GM12865 (cell line): ENCODE results near the gene BABAM2.

Experiments
- DNase-seq: peaks from one replicate; pipeline ENCODE4 v3.0.0; 2010; ENCODE audit warnings: low read depth
- H3K4me3 ChIP-seq: 2 replicates; pipeline ENCODE4 v1.5.1; 2011; ENCODE audit warnings: mild to moderate bottlenecking, low read depth, low read length, control low read depth
- TF ChIP-seq, protein P1 (sequence below): IDR thresholded peaks from 2 replicates; pipeline ENCODE4 v1.5.1; 2011; ENCODE audit warnings: low read length, control low read depth, low read depth, inconsistent platforms; ENCODE audit not compliant: insufficient read depth; ENCODE audit errors: missing control alignments

The BABAM2 gene

DNA sequence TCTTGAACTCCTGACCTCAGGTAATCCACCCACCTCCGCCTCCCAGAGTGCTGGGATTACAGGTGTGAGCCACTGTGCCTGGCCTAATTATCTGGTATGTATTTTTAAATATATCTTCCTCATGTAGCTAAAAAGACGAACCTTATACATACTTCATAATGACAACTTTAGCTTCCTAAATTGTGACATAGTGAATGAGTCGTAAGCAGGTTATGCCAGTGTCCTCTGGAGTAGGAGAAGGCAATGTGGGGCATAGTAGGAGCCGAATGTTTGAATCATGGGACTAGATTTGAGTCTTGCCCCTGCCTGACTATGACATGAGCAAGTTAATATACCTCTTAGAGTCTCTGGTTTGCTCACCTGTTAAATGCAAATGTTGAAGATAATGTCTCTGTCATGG lies 406.4 kb downstream of the BABAM2 start:
- TF ChIP-seq, protein P1, sequence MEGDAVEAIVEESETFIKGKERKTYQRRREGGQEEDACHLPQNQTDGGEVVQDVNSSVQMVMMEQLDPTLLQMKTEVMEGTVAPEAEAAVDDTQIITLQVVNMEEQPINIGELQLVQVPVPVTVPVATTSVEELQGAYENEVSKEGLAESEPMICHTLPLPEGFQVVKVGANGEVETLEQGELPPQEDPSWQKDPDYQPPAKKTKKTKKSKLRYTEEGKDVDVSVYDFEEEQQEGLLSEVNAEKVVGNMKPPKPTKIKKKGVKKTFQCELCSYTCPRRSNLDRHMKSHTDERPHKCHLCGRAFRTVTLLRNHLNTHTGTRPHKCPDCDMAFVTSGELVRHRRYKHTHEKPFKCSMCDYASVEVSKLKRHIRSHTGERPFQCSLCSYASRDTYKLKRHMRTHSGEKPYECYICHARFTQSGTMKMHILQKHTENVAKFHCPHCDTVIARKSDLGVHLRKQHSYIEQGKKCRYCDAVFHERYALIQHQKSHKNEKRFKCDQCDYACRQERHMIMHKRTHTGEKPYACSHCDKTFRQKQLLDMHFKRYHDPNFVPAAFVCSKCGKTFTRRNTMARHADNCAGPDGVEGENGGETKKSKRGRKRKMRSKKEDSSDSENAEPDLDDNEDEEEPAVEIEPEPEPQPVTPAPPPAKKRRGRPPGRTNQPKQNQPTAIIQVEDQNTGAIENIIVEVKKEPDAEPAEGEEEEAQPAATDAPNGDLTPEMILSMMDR, result no peak
- DNase-seq, result no peak

DNA sequence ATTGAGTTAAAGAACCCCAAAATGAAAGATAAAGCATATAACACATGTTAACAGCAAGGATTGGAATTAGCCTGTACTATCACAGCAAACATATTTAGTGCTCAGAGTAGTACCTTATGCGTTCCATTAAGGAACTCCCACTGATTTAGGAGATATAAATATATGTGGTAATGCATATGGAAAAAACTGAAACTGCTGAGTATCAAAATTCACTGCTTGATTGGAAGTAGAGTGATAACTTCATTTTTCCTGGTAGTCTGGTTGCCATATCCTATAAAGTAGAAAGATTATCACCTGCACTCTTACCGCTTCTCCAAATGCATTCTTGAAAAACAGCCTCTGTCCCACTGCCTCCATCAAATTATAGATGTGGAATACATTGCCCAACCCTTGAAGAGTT lies 407.0 kb downstream of the BABAM2 start:
- no peak for DNase-seq
- TF ChIP-seq, protein P1, result no peak
- no peak overlapping the region for H3K4me3 ChIP-seq

More for the DNA sequence above, 406.4 kb downstream of the BABAM2 start:
- H3K4me3 ChIP-seq, result no peak overlapping the region

DNA sequence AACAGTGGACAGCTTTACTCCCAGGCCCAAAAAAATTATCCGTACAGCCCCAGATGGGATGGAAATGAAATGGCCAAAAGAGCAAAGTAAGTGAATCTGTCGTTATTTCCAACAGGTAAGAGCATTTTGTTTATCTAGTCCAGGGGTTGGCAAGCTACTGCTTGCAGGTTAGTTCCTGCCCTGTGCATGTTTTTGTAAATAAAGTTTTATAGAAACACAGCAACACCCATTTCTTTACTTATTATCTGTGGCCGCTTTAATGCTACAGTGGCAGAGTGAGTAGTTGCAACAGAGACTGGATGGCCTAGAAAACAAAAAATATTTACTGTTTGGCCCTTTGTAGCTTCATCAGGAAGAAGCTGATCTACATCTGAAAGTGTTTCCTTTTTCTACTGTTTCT lies 407.9 kb downstream of the BABAM2 start:
- no peak overlapping the region for H3K4me3 ChIP-seq
- TF ChIP-seq, protein P1, result no peak
- no peak for DNase-seq

DNA sequence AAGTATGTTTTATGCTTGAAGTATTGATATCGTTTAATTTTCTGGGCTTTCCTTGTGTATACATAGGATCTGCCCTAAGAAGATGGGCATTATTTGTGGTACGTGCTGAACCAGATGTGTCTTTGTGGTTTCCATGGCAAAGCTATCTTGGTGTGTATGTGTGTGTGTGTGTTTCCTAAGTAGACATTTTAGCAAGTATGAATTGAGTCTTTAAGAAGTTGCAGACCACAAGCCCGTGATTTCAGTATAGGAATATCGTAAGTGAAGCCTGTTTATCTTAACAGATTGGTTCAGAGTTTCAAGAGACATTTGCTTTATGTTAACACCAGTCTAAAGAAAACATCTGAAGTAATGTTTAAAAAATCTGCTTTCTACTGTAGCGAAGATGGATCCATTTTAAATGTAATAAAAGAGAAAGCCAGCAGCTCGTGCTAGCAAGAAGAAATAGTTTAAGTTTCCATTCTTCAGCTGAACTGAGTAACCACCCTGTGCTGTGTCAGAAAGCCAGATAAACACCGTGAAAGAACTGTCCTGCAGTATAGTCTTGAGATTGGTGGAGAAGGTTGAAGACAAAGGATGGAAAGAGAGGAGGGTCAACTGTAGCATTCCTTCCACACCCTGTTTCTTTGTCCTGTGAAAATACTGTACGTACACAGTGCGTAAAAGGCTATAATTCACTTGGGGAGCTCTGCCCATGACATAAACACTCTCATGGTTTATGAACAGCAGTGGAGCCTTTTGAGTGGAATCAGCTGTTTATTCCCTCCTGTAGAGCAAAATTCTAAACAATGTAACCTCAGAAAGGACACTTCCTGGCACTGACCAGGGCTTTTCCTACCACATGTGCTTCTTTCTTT lies 410.2 kb downstream of the BABAM2 start:
- no peak overlapping the region for H3K4me3 ChIP-seq
- TF ChIP-seq, protein P1, result no peak
- DNase-seq, result no peak

DNA sequence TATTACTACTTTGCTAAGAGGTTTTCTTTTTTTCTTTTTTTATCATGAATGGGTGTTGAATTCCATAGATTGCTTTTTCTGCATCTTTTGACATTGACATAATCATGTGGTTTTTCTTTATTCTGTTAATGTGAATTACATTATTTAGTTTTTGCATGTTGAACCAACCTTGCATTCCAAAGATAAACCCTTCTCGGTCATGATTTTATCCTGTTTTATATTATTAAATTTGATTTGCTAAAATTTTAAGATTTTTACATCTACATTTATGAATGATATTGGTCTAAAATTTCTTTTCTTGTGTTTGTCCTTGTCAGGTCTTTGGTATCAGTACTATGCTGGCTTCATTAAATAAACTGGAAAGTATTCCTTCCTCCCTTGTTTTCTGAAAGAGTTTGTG lies 414.7 kb downstream of the BABAM2 start:
- TF ChIP-seq, protein P1, result no peak
- DNase-seq, result no peak

DNA sequence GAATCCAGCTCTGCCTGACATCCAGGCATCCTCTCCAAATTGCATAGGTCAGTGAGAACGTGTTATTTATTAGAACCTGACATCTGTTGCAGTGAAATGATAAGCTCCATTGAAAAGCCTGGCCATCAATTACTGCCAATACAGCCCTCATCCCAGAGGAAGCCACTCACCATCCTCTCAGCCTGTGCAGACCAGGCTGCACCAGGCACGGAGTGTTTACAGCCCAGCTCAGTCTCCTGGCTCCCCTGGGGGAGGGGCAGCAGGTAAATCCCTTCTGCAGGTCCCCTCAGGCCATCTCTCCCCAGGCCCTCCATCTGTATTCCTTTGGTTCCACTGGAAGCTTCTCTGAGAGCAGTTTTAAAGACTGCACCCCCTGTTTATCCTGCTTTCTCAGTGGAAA lies 419.6 kb downstream of the BABAM2 start:
- TF ChIP-seq, protein P1, result no peak
- DNase-seq, result no peak
- H3K4me3 ChIP-seq, result no peak overlapping the region

More for the DNA sequence above, 414.7 kb downstream of the BABAM2 start:
- H3K4me3 ChIP-seq, result no peak overlapping the region

DNA sequence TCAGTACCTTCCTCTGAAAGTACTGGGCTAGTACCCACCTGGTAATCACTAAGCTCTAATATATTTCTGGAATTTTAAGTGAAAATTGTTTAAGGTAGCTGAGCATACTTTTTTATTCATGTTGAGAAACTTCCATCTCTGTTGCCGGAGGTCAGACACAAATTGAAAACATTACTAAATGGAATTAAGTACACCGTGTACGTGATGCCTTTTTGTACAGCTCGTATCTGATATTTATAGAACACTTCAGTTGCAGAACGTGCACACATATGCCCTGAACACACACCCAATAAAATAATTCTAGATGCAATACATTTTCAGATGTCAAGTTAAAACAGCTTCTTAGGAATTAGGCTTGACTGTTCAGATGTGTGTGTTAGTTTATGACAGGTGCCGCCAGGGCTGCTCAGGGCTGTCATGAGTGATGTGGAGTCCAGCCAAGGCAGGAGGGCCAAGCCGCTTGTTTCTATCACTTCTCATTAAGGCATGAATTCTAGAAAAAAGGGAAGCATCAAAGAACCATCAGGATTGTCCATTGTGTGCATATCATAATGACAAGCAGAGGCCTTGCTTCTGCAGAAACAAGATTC lies 421.2 kb downstream of the BABAM2 start:
- H3K4me3 ChIP-seq, result no peak overlapping the region
- no peak for DNase-seq
- TF ChIP-seq, protein P1, result no peak
